ENCODE measurements around the gene CAPN15. TPM values are rescaled to one million over a fixed set of nuclear protein-coding genes. Genes with fewer than 3 reads are reported as not detected.
A peak's percentile ranks its signal among the peaks of the same experiment; 100 is the strongest.
"Not testable (repeated sequence)": the region's sequence is repeated elsewhere in the genome, so short reads cannot be mapped to it uniquely, and the experiment has no call there.

The CAPN15 gene
- 31.6 and 43.9 TPM in 2 replicates for total RNA-seq (ENCODE audit: low replicate concordance)

DNA sequence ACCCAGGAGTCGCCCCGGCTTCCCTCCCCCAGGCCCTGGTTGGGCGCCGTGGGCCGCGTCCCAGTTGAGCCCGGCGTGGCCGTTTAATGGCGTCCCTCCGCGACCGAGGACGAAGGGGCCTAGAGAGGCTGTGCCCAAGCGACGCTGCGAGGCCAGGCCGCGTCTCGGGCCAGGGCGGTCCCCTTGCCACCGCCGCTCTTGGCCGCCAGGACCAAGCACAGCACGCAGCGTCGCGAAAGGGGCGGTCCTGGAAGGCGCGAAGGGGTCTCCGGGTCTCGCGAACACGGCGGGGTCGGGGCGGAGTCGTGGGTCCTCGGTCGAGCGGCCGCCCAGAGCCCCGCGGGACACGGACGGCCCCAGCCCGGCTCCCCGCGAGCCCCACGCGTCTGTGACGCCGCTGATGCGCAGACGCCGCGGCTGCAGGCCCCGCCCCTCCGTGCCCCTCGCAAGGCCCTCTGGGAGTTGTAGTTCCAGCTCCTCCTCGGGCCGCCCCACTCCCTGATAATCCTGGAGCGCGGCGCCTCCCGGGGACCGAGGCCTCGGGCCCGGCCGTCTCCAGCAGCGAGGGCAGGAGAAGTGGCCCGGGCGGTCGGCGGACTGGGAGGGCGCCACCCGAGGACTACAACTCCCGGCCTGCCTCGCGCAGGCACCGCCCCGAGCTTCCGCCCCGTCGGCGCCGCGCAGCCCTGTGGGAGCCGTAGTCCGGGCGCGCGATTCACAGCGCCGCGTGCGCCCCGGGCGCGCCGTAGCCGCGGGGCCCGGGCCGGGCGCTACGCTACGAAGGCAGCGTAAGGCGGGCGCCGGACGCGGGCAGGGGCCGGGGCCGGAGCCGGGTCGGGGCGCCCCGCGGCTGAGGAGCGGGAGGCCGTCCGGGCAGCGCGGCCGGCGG, at the start of gene CAPN15:
CAPN15 (plus strand) TSS at position 698 of the 889 bp plus-strand sequence. CDS start 19,127 bp downstream, outside the sequence.
- DNase-seq (ENCODE audit: low read depth) = peak; percentile 84
- TF ChIP-seq, protein P1, sequence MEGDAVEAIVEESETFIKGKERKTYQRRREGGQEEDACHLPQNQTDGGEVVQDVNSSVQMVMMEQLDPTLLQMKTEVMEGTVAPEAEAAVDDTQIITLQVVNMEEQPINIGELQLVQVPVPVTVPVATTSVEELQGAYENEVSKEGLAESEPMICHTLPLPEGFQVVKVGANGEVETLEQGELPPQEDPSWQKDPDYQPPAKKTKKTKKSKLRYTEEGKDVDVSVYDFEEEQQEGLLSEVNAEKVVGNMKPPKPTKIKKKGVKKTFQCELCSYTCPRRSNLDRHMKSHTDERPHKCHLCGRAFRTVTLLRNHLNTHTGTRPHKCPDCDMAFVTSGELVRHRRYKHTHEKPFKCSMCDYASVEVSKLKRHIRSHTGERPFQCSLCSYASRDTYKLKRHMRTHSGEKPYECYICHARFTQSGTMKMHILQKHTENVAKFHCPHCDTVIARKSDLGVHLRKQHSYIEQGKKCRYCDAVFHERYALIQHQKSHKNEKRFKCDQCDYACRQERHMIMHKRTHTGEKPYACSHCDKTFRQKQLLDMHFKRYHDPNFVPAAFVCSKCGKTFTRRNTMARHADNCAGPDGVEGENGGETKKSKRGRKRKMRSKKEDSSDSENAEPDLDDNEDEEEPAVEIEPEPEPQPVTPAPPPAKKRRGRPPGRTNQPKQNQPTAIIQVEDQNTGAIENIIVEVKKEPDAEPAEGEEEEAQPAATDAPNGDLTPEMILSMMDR (IDR thresholded peaks at IDR 0.05; ENCODE audit: insufficient read depth, low read length) = peak; percentile 14

DNA sequence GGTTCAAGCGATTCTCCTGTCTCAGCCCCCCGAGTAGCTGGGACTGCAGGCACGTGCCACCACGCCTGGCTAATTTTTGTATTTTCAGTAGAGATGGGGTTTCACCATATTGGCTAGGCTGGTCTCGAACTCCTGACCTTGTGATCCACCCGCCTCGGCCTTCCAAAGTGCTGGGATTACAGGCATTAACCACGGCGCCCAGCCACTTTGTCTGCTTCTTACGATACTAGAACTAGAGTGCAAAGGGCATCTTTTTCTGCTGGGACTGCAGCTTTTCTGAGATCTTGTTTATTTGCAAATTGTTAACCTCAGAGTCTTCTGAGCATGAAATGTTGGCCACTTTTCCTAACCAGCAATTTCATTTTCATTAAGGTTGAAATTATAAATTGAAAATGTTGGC, 49.2 kb upstream of the CAPN15 start:
- not testable (repeated sequence) for DNase-seq (ENCODE audit: low read depth); H3K4me3 ChIP-seq (ENCODE audit: low read depth, low read length)

More for the DNA sequence above, at the start of gene CAPN15:
- H3K4me3 ChIP-seq (ENCODE audit: low read depth, low read length) = peak within 1 kb of the TSS; percentile 79

DNA sequence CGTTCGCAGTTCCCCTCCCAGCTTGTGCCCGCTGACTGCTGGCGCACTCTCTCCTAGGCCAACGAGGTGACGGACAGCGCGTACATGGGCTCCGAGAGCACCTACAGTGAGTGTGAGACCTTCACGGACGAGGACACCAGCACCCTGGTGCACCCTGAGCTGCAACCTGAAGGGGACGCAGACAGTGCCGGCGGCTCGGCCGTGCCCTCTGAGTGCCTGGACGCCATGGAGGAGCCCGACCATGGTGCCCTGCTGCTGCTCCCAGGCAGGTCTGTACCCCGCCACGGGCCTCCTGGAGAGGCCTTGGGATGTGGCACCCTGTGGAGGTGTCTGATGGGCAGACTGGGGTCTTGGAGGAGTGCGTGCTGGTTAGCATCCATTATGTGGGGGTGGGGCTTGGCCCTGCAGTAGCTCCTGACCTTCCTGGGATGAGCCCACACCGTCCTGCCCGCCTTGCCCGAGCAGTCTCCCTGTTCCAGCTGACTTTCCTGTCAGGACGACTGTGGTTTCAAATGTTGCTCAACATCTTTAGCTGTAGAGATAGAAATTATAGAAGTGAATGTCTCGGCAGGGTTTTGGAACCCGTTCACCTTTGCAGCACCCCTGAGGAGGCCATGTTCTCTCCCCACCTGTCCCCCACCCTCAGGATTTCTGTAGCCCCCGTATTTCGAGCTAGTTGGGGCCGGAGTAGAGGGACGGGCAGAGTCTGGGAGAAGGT, 44.9 kb upstream of the CAPN15 start:
- DNase-seq (ENCODE audit: low read depth) = no peak
- no peak overlapping the region for H3K4me3 ChIP-seq (ENCODE audit: low read depth, low read length)
- TF ChIP-seq, protein P1 (IDR thresholded peaks at IDR 0.05; ENCODE audit: insufficient read depth, low read length) = no peak

DNA sequence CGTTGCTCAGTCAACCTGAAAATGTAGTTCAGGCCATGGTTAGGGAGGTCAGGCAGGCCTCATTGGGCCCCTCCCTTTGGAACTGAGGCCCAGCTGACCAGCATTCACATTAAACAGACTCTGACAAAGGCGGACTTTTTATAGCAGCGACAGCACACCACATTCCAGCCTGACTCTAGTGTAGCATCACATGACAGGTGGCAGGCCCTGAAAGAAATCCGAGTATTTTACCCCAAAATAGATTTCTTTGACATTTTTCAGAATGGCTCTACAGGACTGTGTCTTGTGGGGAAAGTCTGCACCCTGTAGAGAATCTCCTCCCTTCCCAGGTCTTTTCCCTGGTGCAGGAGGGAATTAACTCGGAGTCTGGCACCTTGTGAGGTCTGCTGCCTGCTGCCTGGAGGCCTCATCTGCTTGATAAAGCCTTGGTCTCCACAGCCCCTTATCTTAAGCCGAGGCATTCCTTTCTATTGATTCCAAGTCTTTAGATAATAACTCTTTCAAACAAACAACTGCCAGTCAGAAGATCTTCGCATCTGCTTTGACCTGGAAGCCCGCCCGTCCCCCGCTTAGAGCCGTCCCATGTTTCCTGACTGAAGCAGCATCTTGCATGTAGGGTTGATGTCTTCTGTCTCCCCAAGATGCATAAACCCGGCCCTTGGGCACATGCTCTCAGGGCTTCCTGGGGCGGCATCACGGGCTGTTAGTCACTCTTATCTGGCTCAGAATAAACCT, 44.0 kb upstream of the CAPN15 start:
- TF ChIP-seq, protein P1 (IDR thresholded peaks at IDR 0.05; ENCODE audit: insufficient read depth, low read length) = no peak

DNA sequence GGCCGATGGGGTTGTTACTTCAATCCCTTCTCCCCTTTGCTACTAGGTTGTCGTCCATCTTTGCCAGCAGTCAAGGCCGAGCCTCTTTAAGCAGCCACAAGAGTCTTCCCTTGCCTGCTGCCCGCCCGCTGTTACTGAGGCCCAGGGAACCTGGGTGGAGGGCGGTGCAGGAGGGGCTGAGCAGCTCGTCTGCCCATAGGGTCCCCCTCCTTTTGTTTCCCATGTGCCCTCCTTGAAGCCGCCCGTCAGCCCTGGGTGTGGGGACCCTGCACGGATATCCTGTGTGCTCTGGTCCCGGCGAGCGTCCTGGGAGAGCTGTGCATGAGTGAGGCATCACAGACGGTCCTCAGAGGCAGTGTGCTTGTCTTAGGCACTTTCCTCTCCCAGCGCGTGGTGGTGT, 37.9 kb upstream of the CAPN15 start:
- TF ChIP-seq, protein P1 (IDR thresholded peaks at IDR 0.05; ENCODE audit: insufficient read depth, low read length) = no peak
- no peak for DNase-seq (ENCODE audit: low read depth)
- no peak overlapping the region for H3K4me3 ChIP-seq (ENCODE audit: low read depth, low read length)

More for the DNA sequence above, 44.0 kb upstream of the CAPN15 start:
- no peak overlapping the region for H3K4me3 ChIP-seq (ENCODE audit: low read depth, low read length)
- peak; percentile 25 for DNase-seq (ENCODE audit: low read depth)

DNA sequence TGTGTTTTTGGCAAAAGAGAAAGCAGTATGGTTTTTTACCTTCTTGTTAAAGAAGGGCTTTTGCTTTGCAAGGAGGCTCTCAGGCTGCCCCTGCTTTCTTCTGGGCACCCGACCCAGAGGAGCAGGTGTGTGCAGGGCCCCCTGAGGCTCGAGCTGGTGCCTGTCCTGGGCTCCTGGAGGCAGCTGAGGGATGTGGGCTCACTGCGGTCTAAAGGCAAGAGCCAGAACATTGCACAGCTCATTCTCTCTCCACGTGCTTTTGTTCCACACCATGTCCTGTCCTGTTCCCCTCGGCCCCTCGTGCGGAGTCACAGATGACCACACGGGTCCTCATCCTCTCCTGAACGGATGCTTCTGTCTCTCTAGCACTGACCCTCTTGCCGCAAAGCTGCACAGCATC, 36.7 kb upstream of the CAPN15 start:
- no peak overlapping the region for H3K4me3 ChIP-seq (ENCODE audit: low read depth, low read length)
- no peak for DNase-seq (ENCODE audit: low read depth)
- TF ChIP-seq, protein P1 (IDR thresholded peaks at IDR 0.05; ENCODE audit: insufficient read depth, low read length) = no peak
